ENCODE results near the gene COL4A5.
"Not testable (repeated sequence)": the region's sequence is repeated elsewhere in the genome, so short reads cannot be mapped to it uniquely, and the experiment has no call there.

Gene COL4A5

GRCh38 chrX:108439426-108439942 lies at the start of gene COL4A5:
Gene COL4A5, plus strand, starts transcription at chrX:108439838. Its CDS starts 288 bp downstream, at chrX:108440126.
- in situ Hi-C loops (cut with MboI; ENCODE audit: low sequenced_read_pairs, unreplicated experiment), result no loop called here
- TF ChIP-seq, protein P1, sequence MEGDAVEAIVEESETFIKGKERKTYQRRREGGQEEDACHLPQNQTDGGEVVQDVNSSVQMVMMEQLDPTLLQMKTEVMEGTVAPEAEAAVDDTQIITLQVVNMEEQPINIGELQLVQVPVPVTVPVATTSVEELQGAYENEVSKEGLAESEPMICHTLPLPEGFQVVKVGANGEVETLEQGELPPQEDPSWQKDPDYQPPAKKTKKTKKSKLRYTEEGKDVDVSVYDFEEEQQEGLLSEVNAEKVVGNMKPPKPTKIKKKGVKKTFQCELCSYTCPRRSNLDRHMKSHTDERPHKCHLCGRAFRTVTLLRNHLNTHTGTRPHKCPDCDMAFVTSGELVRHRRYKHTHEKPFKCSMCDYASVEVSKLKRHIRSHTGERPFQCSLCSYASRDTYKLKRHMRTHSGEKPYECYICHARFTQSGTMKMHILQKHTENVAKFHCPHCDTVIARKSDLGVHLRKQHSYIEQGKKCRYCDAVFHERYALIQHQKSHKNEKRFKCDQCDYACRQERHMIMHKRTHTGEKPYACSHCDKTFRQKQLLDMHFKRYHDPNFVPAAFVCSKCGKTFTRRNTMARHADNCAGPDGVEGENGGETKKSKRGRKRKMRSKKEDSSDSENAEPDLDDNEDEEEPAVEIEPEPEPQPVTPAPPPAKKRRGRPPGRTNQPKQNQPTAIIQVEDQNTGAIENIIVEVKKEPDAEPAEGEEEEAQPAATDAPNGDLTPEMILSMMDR (IDR thresholded peaks at IDR 0.05; ENCODE audit: borderline replicate concordance, control extremely low read depth, extremely low read depth, insufficient read depth, missing control alignments), result no peak
- DNase-seq (ENCODE audit: low spot score), result no peak

DNA sequence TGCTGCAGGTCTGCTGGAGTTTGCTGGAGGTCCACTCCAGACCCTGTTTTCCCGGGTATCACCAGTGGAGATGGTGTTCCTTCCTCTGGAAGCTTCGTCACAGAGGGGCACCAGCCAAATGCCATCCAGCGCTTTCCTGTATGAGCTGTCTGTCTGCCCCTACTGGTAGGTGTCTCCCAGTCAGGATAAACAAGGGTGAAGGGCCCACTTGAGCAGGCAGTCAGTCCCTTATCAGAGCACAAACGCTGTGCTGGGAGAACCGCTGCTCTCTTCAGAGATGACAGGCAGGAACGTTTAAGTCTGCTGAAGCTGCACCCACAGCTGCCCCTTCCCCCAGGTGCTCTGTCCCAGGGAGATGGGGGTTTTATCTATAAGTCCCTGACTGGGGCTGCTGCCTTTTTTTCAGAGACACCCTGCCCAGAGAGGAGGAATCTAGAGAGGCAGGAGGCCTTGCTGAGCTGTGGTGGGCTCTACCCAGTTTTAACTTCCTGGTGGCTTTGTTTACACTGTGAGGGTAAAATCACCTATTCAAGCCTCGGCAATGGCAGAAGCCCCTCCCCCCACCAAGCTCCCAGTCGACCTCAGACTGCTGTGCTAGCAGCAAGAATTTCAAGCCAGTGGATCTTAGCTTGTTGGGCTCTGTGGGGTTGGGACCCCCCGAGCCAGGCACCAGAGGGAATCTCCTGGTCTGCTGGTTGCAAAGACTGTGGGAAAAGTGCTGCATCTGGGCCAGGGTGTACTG lies 48.5 kb upstream of the COL4A5 start:
- DNase-seq (ENCODE audit: low spot score); in situ Hi-C loops (cut with MboI; ENCODE audit: low sequenced_read_pairs, unreplicated experiment): not testable (repeated sequence)

GRCh38 chrX:108396188-108396891 lies 43.3 kb upstream of the COL4A5 start:
- in situ Hi-C loops (cut with MboI; ENCODE audit: low sequenced_read_pairs, unreplicated experiment), result no loop called here
- TF ChIP-seq, protein P1 (IDR thresholded peaks at IDR 0.05; ENCODE audit: borderline replicate concordance, control extremely low read depth, extremely low read depth, insufficient read depth, missing control alignments), result no peak
- no peak for DNase-seq (ENCODE audit: low spot score)

- TF ChIP-seq, protein P1 (IDR thresholded peaks at IDR 0.05; ENCODE audit: borderline replicate concordance, control extremely low read depth, extremely low read depth, insufficient read depth, missing control alignments), result no peak
- no peak for DNase-seq (ENCODE audit: low spot score)
- in situ Hi-C loops (cut with MboI; ENCODE audit: low sequenced_read_pairs, unreplicated experiment), result no loop called here
These were observed 42.7 kb upstream of the COL4A5 start for GRCh38 chrX:108396986-108397385.

GRCh38 chrX:108397627-108398391 lies 41.8 kb upstream of the COL4A5 start:
- TF ChIP-seq, protein P1 (IDR thresholded peaks at IDR 0.05; ENCODE audit: borderline replicate concordance, control extremely low read depth, extremely low read depth, insufficient read depth, missing control alignments), result no peak
- DNase-seq (ENCODE audit: low spot score), result no peak
- in situ Hi-C loops (cut with MboI; ENCODE audit: low sequenced_read_pairs, unreplicated experiment), result no loop called here

- in situ Hi-C loops (cut with MboI; ENCODE audit: low sequenced_read_pairs, unreplicated experiment), result no loop called here
- TF ChIP-seq, protein P1 (IDR thresholded peaks at IDR 0.05; ENCODE audit: borderline replicate concordance, control extremely low read depth, extremely low read depth, insufficient read depth, missing control alignments), result no peak
- no peak for DNase-seq (ENCODE audit: low spot score)
These were observed 40.0 kb upstream of the COL4A5 start for GRCh38 chrX:108399418-108400165.

All from GM13976 (cell line).